ENCODE measurements around the gene GP1BB.

GRCh38 chr22:19715188-19715930 lies 8.0 kb upstream of the GP1BB start:
- TF ChIP-seq CTCF (IDR thresholded peaks at IDR 0.05) (no peak), POLR2A (IDR thresholded peaks at IDR 0.05) (no peak)

Measured in prostate gland (tissue), 2 donors.